ENCODE results near the gene FILIP1. TPM values are rescaled to one million over a fixed set of nuclear protein-coding genes. Genes with fewer than 3 reads are reported as not detected.
"Not testable (repeated sequence)": the region's sequence is repeated elsewhere in the genome, so short reads cannot be mapped to it uniquely, and the experiment has no call there.

Gene FILIP1
- polyA plus RNA-seq, 1 donor from 2014 or later = not detected

GRCh38 chr6:75427329-75427728 is 66.3 kb downstream of the FILIP1 start:
- Mint-ChIP-seq H3K4me1 (no peaks in the 10 kb centered on the region), H3K27ac (no peak overlapping the region), H3K4me3 (no peak overlapping the region), H3K9me3 (peaks cover 0 to 7% (median 7%) of the 10 kb centered on the region in 3 donors), H3K36me3 (no peaks in the 10 kb centered on the region), H3K27me3 (peaks cover 4% of the 10 kb centered on the region)

- Mint-ChIP-seq H3K36me3 (no peaks in the 10 kb centered on the region), H3K4me1 (no peaks in the 10 kb centered on the region), H3K9me3 (peaks cover 0 to 4% (median 2%) of the 10 kb centered on the region in 3 donors), H3K4me3 (no peak overlapping the region), H3K27ac (no peak overlapping the region), H3K27me3 (peaks cover 4% of the 10 kb centered on the region)
These were observed 68.7 kb downstream of the FILIP1 start for GRCh38 chr6:75424618-75425548.

DNA sequence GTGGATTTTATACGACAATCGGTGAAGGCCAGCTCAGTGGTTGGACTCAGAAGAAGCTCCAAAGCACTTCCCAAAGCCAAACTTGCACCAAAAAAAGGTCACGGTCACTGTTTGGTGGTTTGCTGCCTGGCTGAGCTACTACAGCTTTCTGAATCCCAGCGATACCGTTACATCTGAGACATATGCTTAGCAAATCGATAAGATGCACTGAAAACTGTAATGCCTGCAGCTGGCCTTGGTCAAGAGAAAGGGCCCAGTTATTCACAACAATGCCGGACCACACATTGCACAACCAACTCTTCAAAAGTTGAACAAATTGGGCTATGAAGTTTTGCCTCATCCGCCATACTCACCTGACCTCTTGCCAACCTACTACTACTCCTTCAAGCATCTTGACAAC is 70.2 kb downstream of the FILIP1 start:
- Mint-ChIP-seq H3K27ac (no peak overlapping the region), H3K36me3 (no peaks in the 10 kb centered on the region), H3K4me3 (no peak overlapping the region), H3K27me3 (peaks cover 5% of the 10 kb centered on the region), H3K4me1 (no peaks in the 10 kb centered on the region), H3K9me3 (no peaks in the 10 kb centered on the region)

- Mint-ChIP-seq H3K4me3 (no peak overlapping the region), H3K9me3 (no peaks in the 10 kb centered on the region), H3K36me3 (no peaks in the 10 kb centered on the region), H3K27me3 (peaks cover 9% of the 10 kb centered on the region), H3K27ac (no peak overlapping the region), H3K4me1 (no peaks in the 10 kb centered on the region)
These were observed 71.5 kb downstream of the FILIP1 start for GRCh38 chr6:75422024-75422639.

DNA sequence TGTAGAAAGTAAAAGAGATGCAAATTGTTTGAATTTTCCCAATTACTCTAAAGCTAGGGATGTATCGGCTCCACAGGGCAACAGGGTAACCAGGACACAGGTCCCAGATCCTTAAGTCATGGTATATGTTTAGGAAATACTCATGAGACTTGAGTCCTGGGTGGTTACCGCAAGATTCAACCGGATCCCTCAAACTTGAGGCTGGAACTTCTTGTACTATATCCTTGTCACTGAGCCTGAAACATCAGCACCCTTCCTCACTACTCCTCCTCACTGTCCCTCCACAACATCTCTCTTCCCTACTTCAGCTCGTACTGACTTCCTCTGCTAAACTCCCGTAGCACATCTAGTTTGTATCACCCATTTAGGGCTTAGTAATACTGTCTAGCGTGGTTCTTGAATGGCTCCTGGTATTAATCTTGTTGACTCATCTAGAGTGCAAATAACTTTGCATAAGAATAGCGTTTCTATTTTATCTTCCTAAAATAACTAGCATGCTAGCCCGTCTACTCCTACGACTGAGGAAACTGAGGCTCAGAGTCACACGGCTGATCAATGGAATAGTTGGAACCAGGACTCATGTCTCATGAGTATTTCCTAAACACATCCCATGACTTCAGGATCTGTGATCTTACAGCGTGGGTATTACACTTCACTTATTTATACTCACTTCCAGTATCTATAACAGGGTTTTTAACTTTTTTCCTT is 72.1 kb downstream of the FILIP1 start:
- Mint-ChIP-seq H3K4me3 (no peak overlapping the region), H3K27ac (no peak overlapping the region), H3K36me3 (no peaks in the 10 kb centered on the region), H3K9me3 (no peaks in the 10 kb centered on the region), H3K4me1 (no peaks in the 10 kb centered on the region), H3K27me3 (peaks cover 9% of the 10 kb centered on the region)

- no peaks in the 10 kb centered on the region for H3K9me3 Mint-ChIP-seq
- H3K4me3 Mint-ChIP-seq = no peak overlapping the region
- H3K36me3 Mint-ChIP-seq = no peaks in the 10 kb centered on the region
- no peaks in the 10 kb centered on the region for H3K4me1 Mint-ChIP-seq
- H3K27ac Mint-ChIP-seq = no peak overlapping the region
- H3K27me3 Mint-ChIP-seq = peaks cover 9% of the 10 kb centered on the region
These were observed 73.6 kb downstream of the FILIP1 start for GRCh38 chr6:75419980-75420379.

GRCh38 chr6:75419416-75419815 is 74.2 kb downstream of the FILIP1 start:
- no peaks in the 10 kb centered on the region for H3K36me3 Mint-ChIP-seq
- no peaks in the 10 kb centered on the region for H3K9me3 Mint-ChIP-seq
- no peak overlapping the region for H3K27ac Mint-ChIP-seq
- no peak overlapping the region for H3K4me3 Mint-ChIP-seq
- H3K27me3 Mint-ChIP-seq = peaks cover 11% of the 10 kb centered on the region
- no peaks in the 10 kb centered on the region for H3K4me1 Mint-ChIP-seq

DNA sequence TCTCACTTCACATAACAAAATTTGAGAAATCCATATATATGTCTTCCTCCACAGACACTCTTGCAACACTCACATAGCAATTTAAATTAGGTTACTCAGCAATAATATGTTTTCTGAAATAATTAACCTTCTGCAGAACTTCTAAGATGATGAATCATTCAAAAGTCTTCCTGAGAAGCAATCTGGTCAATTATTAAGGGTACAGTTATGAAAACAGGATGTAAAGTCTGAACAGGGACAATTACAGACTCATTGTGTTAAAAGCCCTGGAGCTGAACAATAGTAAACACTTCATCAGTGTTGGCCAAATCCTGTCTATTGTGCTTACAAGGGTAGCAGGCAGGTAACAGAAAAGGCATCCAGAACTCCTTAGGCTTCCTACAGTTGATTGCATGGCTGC is 75.4 kb downstream of the FILIP1 start:
- H3K27me3 Mint-ChIP-seq = peaks cover 11% of the 10 kb centered on the region
- H3K36me3 Mint-ChIP-seq = no peaks in the 10 kb centered on the region
- no peaks in the 10 kb centered on the region for H3K9me3 Mint-ChIP-seq
- no peaks in the 10 kb centered on the region for H3K4me1 Mint-ChIP-seq
- no peak overlapping the region for H3K4me3 Mint-ChIP-seq
- no peak overlapping the region for H3K27ac Mint-ChIP-seq

DNA sequence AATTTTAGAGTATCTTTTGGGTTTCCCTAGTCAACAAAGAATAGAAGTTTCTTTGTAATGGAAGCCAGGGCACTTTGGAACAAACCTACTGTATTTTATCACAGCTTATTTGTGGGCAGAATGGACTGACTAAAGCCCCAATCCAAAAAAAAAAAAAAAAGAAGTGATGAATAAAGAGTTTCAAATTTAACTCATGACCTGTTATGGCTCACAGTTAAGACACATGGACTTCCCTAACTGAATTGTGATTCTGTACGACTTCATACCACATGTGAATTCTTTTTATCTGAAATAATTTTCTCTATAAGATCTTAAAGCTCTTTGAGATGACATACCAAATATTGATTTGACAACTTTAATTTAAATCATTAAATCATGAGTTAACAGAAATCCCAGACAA is 77.2 kb downstream of the FILIP1 start:
- no peak overlapping the region for H3K4me3 Mint-ChIP-seq
- no peaks in the 10 kb centered on the region for H3K36me3 Mint-ChIP-seq
- H3K9me3 Mint-ChIP-seq = peaks cover 0 to 1% (median 0%) of the 10 kb centered on the region in 3 donors
- H3K4me1 Mint-ChIP-seq = no peaks in the 10 kb centered on the region
- H3K27ac Mint-ChIP-seq = no peak overlapping the region
- peaks cover 12% of the 10 kb centered on the region for H3K27me3 Mint-ChIP-seq

- Mint-ChIP-seq H3K36me3 (no peaks in the 10 kb centered on the region), H3K9me3 (peaks cover 0 to 1% (median 0%) of the 10 kb centered on the region in 3 donors), H3K27ac (no peak overlapping the region), H3K4me3 (no peak overlapping the region), H3K27me3 (peaks cover 12% of the 10 kb centered on the region), H3K4me1 (no peaks in the 10 kb centered on the region)
These were observed 77.8 kb downstream of the FILIP1 start for GRCh38 chr6:75415804-75416203.

- Mint-ChIP-seq H3K27ac (no peak overlapping the region), H3K27me3 (peaks cover 10% of the 10 kb centered on the region), H3K36me3 (no peaks in the 10 kb centered on the region), H3K4me3 (no peak overlapping the region), H3K9me3 (peaks cover 0 to 4% (median 1%) of the 10 kb centered on the region in 3 donors), H3K4me1 (no peaks in the 10 kb centered on the region)
These were observed 79.1 kb downstream of the FILIP1 start for GRCh38 chr6:75414445-75415021.

GRCh38 chr6:75412969-75413662 is 80.5 kb downstream of the FILIP1 start:
- H3K36me3 Mint-ChIP-seq = no peaks in the 10 kb centered on the region
- H3K4me1 Mint-ChIP-seq = no peaks in the 10 kb centered on the region
- H3K27ac Mint-ChIP-seq = no peak overlapping the region
- H3K27me3 Mint-ChIP-seq = peaks cover 9% of the 10 kb centered on the region
- no peak overlapping the region for H3K4me3 Mint-ChIP-seq
- H3K9me3 Mint-ChIP-seq = peaks cover 0 to 4% (median 1%) of the 10 kb centered on the region in 3 donors

GRCh38 chr6:75410564-75410963 is 83.0 kb downstream of the FILIP1 start:
- H3K27me3 Mint-ChIP-seq, H3K36me3 Mint-ChIP-seq, H3K9me3 Mint-ChIP-seq, H3K4me1 Mint-ChIP-seq, H3K27ac Mint-ChIP-seq, H3K4me3 Mint-ChIP-seq: not testable (repeated sequence)

GRCh38 chr6:75409928-75410327 is 83.7 kb downstream of the FILIP1 start:
- no peak overlapping the region for H3K27ac Mint-ChIP-seq
- H3K36me3 Mint-ChIP-seq = no peaks in the 10 kb centered on the region
- peaks cover 0 to 4% (median 3%) of the 10 kb centered on the region in 3 donors for H3K9me3 Mint-ChIP-seq

More at GRCh38 chr6:75409928-75410327, 83.7 kb downstream of the FILIP1 start:
- H3K27me3 Mint-ChIP-seq = peaks cover 4% of the 10 kb centered on the region
- H3K4me3 Mint-ChIP-seq = no peak overlapping the region
- no peaks in the 10 kb centered on the region for H3K4me1 Mint-ChIP-seq
